Omental fat pad (tissue), 4 donors: ENCODE data around the gene GPR158. TPM values are rescaled to one million over a fixed set of nuclear protein-coding genes. Genes with fewer than 3 reads are reported as not detected.

ENCODE experiments used
- ATAC-seq: fragments of 150-250 bp; one replicate; pipeline ENCODE4 v1.9.1; 2016; ENCODE audit warnings: mild to moderate bottlenecking, moderate library complexity; ENCODE audit not compliant: low FRiP score
- DNase-seq: peaks from one replicate; pipeline ENCODE4 v3.0.0-alpha.2; 2019; ENCODE audit warnings: low spot score
- CTCF ChIP-seq, 3 donors: fragments of 450-650 bp; IDR thresholded peaks; one replicate each; pipeline ENCODE4 v1.5.1; 2016 to 2017; ENCODE audit warnings: antibody characterized with exemption in 3 of 3, mild to moderate bottlenecking in 3 of 3, moderate library complexity in 2 of 3
- small RNA-seq: library from RNA; depleted of rRNA; stranded (forward); fragments of <200 nt; gene quantifications from one replicate; pipeline ENCODE3, GENCODE V24; 2016
- total RNA-seq, 4 donors: library from RNA; depleted of rRNA; stranded (reverse); fragments of >200 nt; gene quantifications; one replicate each; pipeline ENCODE4 v1.1.0, GENCODE V29; 2016

The GPR158 gene
- total RNA-seq, 4 donors from 2014 or later: 0.19 to 0.48 (median 0.32) TPM; not detected in 1

DNA sequence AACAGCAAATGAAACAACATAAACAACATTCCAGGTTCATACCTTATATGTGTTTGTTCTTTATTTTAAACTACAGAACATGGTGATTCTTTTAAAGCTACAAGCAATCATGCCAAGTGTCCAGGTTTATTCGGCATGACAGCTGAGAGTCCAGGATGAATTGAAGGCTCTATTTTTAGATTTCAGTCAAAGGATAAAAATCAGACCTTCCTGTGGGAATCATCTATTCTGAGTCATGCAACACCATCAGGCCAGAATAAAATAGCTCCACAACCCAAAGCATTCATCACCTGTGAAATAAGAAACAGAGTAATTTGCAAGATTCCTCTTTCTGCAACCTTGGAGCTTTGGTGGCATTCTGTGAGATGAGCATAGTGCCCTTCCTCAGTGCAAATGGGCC, 466.8 kb downstream of the GPR158 start:
- DNase-seq (no peak), ATAC-seq (no peak)
- no peak for TF ChIP-seq CTCF (IDR thresholded peaks at IDR 0.05)

GRCh38 chr10:25642721-25643120, 467.9 kb downstream of the GPR158 start:
- TF ChIP-seq CTCF (IDR thresholded peaks at IDR 0.05): no peak
- no peak for DNase-seq
- ATAC-seq: no peak

GRCh38 chr10:25646371-25646770, 471.6 kb downstream of the GPR158 start:
- TF ChIP-seq CTCF (IDR thresholded peaks at IDR 0.05): no peak
- DNase-seq (no peak), ATAC-seq (no peak)

DNA sequence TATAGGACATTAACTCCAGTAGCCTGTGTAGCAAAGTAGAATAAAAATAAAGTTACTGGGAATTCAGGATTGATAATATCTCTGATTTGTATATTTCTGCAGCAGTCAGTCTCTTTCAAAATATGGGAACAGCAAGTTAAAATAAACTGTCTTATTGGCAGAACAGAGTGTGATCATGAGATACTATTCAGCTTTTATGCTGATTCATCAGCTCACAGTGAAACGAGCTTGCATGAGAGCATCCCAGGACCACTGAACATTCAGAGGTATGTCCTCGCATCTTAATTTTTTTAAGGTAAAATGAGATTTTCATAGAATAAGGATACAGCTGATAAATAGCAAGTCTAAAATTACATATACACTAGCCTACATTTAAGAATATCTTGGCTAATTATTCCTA, 476.7 kb downstream of the GPR158 start:
- DNase-seq (no peak), ATAC-seq (no peak)
- TF ChIP-seq CTCF (IDR thresholded peaks at IDR 0.05): no peak

Small RNAs within 50 kb of the gene (small RNA-seq; reads per million reads assigned to genes)
- not detected for gene RN7SKP220

Other genes starting within 250 kb of the GPR158 start
- gene PRTFDC1, start 222.4 kb upstream of the GPR158 start, total RNA-seq: 1 to 10 TPM; 1.4 to 5.4 (median 2.5) TPM
- not detected for gene ENKUR, start 158.8 kb upstream of the GPR158 start, total RNA-seq
- gene THNSL1, start 158.4 kb upstream of the GPR158 start, total RNA-seq: 1 to 10 TPM in 3 of 4 donors, under 1 TPM in 1; 0.88 to 2.2 (median 1.4) TPM